KBM-7 (cell line): Measurements from ENCODE around the gene TLK2.
"Not testable (repeated sequence)": the region's sequence is repeated elsewhere in the genome, so short reads cannot be mapped to it uniquely, and the experiment has no call there.

ENCODE experiments used
- DNase-seq: peaks from one replicate; pipeline ENCODE4 v3.0.0-alpha.2; 2015
- in situ Hi-C: fragments of 300-500 bp; cut with MboI; formaldehyde crosslinking; loops from 2 replicates; pipeline ENCODE4 v1.14.3; 2020; ENCODE audit warnings: low sequenced_read_pairs, low pct_unique_long_range_greater_than_20kb, mixed read lengths

The TLK2 gene

DNA sequence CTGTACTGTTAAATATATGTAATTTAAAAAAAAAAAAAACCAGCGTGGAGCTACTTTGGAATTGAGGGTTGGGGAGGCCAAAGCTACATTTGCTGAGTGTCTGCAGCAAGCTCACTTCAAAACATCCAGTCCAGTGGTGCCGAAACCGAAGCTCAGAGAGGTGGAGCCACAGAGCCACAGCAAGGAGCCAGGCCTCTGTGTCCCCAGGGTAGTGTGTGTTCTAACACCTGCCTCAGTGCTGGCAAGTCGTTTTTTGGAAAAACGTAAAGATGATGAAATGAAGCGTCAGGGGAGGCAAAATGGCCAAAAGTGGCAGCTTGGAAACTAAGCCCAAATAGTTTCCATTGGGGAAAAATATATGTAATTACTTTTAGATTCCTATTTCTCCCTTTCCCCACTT lies 112.7 kb downstream of the TLK2 start:
- no peak for DNase-seq
- in situ Hi-C loops, result no loop called here

DNA sequence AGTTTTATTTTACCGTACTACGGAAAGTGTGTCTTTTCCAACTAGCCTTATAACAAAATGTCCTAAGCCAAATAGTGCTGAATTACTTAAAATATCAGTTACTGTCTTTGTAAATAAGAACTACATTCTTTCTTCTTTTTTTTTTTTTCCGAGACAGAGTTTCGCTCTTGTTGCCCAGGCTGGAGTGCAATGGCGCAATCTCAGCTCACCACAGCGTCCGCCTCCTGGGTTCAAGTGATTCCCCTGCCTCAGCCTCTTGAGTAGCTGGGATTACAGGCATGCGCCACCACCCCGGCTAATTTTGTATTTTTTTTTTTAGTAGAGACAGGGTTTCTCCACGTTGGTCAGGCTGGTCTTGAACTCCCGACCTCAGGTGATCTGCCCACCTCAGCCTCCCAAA lies 113.2 kb downstream of the TLK2 start:
- in situ Hi-C loops, DNase-seq: not testable (repeated sequence)

DNA sequence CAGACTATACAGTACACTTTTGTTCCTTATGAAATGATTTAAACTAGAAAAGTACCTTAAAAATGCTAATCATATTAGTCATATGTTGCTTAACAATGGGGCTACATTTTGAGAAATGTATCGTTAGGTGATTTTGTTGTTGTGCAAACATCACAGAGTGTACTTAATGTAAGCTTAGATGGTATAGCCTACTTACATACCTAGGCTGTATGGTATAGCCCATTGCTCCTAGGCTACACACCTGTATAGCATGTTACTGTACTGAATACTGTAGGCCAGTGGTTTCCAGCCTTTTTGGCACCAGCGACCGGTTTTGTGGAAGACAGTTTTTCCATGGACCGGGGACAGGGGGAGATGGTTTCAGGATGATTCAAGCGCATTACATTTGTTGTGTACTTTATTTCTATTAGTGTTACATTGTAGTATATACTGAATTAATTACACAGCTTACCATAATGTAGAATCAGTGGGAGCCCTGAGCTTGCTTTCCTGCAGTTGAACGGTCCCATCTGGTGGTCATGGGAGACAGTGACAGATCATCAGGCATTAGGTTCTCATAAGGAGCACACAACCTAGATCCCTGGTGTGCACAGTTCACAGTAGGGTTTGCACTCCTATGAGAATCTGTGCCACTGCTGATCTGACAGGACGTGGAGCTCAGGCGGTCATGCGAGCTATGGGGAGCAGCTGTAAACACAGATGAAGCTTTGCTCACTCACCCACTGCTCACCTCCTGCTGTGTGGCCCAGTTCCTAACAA lies 113.9 kb downstream of the TLK2 start:
- DNase-seq, result no peak
- in situ Hi-C loops, result no loop called here

DNA sequence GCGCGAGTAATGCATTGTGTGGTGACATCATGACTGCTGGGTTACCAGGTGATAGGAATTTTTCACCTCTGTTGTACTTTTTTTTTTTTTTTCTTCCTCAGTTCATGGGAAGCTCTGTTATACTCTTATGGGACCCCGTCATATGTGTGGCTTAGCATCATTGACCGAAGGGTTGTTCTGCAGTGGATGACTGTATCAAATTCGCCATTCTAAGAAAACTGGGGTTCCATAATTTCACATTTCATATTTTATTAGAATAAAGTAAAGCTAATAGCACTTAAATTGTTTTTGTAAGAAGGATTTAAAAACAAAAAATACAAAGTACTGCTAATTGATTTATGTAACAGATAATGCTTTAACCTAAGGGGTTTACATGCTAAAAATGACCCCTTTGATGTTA lies 116.9 kb downstream of the TLK2 start:
- no peak for DNase-seq
- in situ Hi-C loops, result no loop called here

DNA sequence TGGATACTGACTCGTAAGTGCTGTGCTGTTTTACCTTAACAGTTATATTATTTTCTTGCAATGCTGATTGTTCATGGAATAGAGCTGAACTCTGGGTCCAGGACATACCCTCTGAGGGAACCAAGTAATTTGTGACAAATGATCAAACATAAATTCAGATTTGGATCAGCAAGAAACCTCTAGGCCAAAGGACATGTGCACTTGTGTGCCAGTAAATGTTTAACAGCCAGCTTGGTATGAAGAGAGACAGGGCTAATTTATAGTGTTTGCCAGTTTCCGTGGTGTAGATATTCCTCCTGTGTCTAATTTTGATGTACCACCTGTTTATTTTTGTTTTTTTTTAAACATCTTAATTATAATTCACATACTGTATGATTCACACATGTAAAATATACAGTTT lies 118.0 kb downstream of the TLK2 start:
- no peak for DNase-seq
- in situ Hi-C loops, result no loop called here

DNA sequence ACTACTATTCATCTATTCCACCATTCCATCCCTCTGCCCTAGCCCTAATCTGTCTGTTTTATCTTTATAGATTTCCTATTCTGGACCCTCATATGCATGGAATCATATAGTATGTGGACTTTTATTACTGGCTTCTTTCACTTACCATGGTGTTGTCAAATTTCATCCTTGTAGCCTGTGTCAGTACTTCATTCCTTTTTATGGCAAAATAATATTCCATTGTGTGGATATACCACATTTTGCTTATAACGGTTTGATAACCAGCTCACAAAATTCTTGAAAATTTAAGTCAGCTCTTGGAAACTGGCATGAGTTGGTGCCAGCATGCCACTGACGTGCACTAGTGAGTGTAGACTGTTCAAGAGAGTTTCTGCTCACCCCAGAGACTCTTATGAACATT lies 118.5 kb downstream of the TLK2 start:
- in situ Hi-C loops, result no loop called here
- DNase-seq, result no peak

DNA sequence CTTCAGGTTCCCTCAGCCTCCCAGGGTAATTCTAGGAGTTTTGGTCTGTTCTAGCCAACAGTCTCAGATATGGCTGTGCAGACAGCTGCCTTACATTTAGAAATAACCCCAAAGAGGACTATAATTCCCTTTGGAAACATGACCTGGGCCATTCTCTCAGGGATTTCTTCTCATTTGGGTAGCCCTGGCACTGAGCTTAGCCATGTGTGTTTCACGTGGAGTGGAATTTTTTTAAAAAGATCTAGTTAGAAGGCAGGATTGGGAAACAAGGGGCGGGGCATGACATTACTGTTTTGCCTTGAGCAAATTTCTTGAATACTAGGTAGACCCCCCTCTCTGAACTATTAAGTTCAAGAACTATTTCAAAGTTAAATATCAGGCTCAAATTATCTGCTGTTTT lies 119.3 kb downstream of the TLK2 start:
- in situ Hi-C loops, result no loop called here
- DNase-seq, result no peak

DNA sequence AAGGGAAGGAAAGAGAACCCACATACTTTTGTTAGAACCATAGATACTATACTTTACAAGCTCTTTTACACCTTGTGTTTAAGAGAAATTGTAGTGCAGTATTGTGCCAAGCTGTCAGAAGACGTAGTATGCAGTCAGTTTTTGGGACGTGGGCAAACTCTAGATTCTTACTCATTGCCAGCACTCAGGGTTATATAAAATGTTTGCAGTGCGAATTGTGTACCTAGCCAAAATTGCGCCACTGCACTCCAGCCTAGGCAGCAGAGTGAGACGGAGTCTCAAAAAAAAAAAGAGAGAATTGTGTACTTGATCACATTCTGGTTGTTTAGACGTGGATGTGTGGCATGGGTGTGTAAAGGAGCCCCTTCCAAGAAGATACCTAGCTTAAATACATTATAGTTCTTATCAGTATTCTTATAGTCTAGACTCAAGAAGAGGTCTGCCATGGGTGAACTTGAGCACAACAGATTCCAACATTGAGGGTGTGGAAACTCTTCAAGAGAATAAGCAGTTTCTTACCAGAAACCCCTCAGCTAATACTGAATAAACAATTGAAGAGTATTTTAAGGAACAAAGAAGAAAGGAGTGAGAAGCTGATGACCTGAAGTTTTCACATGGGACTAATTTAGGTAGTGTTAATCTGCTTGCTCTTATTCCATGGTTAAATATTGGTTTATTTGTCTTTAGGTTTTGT lies 121.5 kb downstream of the TLK2 start:
- no peak for DNase-seq
- in situ Hi-C loops, result no loop called here

DNA sequence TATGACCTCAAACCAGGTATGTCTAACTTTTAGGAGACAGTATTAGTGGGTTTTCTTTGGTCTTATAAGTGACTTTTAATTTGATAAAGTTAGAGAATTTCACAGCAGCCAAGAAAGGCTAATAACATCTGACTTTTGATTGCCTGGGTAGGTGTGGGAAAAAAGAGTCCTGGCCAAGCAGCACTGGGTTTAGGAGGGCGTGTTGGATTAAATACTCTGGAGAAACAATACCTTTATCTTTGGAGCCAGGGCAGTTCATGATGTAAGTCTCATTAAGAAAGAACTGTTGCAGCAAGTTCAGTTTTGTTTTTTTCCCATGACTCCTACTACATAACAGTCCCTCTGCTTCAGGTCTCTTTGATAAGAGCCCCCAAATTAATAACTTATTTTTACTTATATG lies 122.2 kb downstream of the TLK2 start:
- in situ Hi-C loops, result no loop called here
- DNase-seq, result no peak

DNA sequence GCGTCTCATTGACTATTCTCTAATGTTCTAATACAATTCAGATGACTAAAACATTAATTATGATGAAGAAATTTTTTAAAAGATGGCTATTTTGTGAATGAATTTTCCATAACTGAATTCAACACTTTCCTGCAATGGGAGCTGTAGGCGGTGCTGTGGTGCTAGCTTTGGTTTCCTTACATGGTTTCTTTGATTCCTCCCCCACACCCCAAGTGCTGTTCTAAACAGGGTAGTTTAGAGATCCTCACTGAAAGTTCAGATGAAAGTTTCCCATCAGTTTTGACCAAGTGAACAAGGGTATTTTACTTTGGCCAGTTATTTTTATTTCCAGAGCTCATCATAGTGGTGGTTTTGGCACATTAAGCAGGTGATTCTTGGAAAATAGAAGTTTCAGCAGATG lies 122.8 kb downstream of the TLK2 start:
- in situ Hi-C loops, result no loop called here
- peak; percentile 21 for DNase-seq

DNA sequence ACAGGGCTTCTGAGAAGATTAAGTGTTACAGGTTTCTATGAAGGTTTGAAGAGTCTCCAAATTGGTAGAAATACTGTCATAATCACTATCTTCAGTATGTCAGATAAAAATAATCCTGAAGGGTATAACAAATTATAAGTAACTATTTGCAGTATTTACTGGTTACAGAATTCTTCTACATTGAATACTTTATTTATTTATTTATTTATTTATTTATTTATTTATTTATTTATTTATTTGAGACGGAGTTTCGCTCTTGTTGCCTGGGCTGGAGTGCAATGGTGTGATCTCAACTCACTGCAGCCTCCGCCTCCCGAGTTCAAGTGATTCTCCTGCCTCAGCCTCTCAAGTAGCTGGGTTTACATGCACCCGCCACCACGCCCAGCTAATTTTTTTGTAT lies 125.2 kb downstream of the TLK2 start:
- DNase-seq, in situ Hi-C loops: not testable (repeated sequence)

DNA sequence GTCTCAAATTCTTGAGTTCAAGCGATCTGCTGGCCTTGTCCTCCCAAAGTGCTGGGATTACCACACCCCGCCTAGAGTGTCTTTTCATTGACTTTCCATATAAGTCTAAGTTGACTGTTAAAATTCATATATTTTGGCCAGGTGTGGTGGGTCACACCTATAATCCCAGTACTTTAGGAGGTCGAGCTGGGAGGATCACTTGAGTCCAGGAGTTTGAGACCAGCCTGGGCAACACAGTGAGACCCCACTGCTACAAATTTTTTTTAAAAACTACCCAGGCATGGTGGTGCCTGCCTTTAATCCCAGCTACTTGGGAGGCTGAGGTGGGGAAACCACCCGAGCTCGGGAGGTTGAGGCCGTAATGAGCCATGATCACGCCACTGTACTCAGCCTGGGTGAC lies 127.0 kb downstream of the TLK2 start:
- in situ Hi-C loops, result no loop called here
- DNase-seq, result no peak

DNA sequence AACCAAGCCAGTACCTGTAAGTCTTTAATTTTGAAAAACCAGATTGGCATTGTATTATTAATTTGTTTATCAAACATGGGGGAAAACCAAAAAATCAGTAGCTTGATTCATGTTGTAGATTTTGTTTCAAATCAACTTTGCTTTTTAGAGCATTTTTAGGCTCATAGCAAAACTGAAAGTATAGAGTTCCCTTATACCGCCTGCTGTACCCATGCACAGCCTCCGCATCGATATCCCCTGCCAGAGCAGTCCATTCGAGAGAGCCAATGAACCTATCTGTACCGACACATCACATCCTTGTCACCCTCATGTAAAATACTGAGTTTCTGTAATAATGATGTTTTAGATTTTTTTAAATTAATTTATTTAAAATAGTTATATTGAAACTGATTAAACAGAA lies 132.7 kb downstream of the TLK2 start:
- DNase-seq, result no peak

DNA sequence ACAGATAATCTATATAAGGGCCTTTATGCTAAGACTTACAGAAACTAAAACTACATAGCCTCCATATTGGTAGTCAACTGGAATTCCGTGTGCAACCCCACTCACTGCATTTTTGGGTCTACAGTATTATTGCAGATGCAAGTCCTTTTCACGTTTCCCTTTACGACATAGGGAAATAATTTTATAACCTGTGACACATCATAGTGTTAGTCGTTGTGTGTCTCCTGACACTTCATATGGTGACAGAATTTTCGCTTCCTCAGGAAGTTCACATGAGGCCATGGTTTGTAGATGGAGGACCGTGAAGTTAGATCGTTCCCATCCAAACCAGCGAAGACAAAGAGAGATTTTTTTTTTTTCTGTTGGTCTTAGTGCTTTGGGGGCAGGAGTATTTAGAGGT lies 133.1 kb downstream of the TLK2 start:
- in situ Hi-C loops, result no loop called here
- DNase-seq, result peak; percentile 21

More for the DNA sequence above, 132.7 kb downstream of the TLK2 start:
- in situ Hi-C loops, result no loop called here

DNA sequence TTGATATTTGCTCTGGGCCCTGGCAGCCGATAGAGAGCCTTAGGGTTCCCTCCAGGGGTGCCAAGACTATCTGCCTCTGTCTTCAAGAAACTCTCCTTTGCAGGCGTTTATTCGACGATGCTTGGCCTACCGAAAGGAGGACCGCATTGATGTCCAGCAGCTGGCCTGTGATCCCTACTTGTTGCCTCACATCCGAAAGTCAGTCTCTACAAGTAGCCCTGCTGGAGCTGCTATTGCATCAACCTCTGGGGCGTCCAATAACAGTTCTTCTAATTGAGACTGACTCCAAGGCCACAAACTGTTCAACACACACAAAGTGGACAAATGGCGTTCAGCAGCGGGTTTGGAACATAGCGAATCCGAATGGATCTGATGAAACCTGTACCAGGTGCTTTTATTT lies 133.7 kb downstream of the TLK2 start:
- DNase-seq, in situ Hi-C loops: not testable (repeated sequence)

DNA sequence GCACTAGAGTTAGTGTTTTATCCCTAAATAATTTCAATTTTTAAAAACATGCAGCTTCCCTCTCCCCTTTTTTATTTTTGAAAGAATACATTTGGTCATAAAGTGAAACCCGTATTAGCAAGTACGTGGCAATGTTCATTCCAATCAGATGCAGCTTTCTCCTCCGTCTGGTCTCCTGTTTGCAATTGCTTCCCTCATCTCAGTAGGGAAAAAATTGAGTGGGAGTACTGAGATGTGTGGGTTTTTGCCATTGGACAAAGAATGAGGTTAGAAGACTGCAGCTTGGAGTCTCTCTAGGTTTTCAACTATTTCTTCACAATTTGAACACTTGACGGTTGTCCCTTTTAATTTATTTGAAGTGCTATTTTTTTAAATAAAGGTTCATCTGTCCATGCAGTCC lies 134.5 kb downstream of the TLK2 start:
- DNase-seq, in situ Hi-C loops: not testable (repeated sequence)

DNA sequence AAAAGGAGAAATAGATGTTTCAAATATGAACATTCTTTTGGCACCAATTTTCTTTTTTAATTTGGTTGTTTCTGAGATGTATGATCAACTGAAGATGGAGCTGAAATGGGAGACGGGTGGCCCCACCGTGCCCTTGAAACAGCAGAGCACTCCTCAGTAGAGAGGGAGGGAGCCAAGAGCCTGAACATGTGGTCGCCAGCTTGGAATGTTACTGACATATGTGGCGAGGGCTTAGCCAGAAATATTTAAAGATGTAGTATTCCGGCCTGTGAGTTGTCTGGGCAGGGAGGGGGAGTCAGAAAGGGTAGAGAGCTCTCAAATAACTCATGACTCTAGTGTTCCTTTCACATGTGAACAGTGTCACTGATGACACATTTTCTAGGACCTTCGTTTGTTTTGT lies 135.5 kb downstream of the TLK2 start:
- DNase-seq, result no peak
- in situ Hi-C loops, result no loop called here

DNA sequence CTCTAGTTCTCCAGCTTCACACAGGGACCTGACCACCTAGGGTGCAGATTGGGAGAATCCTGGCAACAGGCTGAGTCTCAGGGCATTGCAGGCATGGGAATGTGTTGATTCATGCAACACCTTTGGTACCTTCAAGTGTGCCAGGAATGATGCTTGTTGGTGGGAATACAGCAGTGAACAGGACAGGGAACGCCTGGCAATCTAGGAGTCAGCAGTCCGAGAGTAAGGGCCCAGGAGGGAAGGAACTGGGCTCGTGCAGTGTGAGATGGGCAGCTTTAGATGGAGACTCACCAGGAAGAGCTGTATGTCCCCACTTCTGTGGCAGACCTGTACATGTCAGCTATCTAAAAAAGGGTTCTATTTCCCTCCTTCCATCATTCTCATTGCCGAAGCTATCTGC lies 136.9 kb downstream of the TLK2 start:
- in situ Hi-C loops, result no loop called here
- no peak for DNase-seq

DNA sequence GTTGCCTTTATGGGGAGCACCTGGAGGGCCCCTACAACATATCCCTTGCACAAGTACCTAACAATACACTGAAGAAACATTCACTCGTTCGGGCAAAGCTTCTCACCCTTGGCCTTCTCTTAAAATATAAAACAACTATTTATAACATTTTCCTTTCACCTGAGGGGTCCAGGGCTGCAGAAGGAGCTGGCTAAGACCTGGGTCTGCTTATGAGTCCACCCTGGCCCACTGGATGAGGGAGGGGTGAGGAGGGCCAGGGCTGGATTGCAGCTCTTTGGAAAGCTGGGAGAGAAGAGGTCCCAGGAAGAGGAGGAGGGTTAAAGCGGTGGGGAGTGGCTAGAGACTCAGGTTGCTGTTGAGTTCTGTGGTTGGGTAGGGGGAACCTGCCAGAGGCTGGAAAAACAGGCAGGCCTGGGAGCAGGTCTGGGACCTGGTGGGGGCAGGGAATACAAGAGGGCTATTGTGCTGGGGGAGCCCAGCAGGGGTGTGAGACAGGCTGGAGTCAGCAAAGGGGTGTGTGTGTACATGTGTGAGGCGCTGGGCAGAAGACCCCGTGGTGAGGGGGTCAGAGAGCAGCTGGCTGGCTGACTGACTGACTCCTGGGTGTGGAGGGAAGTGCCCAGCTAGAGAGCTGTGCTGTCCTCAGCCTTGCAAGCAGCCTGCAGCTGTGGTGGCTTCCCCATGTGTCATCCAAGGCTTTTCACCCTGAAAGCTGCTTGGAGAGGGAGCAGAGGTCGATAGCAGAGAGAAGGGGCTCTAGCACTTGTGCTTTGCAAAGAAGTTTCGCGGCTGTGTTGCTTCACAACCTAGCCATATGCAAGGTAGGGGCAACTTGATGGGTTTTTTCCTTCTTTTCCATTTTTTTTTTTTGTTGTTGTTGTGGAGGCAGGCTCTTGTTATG lies 138.6 kb downstream of the TLK2 start:
- no peak for DNase-seq
- in situ Hi-C loops, result no loop called here

DNA sequence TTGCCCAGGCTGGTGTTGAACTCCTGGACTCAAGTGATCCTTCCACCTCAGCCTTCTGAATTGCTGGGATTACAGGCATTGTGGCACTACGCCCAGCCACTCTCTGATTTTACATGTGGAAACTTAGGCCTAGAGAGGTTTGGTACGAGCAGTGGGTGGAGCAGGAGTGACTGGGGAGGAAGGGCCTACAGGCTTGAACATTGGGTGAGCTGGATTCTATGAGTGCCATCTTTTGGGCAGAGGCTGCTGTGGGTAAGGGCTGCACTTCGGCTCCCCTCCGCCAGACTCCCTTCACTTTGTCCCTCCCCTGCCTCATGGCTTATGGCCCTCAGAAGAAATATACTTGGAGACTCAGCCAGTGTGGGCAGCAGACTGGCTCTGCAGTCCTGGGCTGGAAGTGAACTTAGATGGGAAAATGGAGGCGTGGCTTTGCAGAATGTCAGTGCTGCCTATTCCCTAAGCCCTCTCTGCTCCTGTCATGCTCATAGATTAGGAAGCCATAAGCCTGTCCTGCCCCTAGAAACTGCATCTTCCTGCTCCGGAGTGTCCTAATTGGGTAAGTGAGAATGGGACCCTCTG lies 139.4 kb downstream of the TLK2 start:
- DNase-seq, result no peak
- in situ Hi-C loops, result no loop called here
